Measurements from ENCODE around the gene LIPG. TPM values are rescaled to one million over a fixed set of nuclear protein-coding genes. Genes with fewer than 3 reads are reported as not detected.

The LIPG gene
- total RNA-seq, 1 experiment from 2014 or later = 6.1 TPM

DNA sequence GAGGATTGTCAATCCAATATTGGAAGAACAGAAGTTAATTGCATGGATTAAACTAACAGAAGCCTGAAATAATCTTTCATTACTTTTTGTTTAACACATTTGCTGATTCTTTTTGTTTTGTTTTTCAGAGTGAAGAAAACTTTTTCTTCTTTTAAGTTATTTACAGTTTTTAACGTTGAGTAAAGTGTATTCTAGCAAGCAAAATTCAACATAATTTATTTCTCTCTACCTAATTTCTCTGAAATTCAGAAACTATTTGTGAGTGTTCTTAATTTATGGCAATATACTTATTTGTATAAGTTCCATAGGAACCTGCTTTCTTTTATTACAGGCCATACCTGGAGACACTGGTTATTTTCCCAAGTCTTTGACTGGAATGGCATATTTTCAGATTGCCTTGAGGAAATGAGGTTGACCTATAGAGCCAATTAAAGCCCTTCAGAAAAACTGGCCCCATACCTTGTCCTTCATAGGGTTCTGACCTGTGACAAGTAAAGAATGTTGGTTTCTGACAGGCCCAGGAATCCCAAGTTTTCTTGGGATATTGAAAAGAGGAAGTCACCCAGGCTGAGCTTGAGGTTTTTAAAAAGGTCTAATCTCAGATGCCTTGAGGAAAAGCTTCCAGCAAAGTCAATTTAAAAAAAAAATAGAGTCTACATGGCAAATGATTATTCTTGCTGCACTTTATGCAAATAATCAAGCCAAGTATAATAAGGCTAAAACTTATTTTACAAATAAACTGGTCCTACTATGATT lies 26.8 kb upstream of the LIPG start:
- Histone ChIP-seq H3K9ac (ENCODE audit: extremely low read depth, insufficient read length, low read length) (no peak overlapping the region), H2BK15ac (ENCODE audit: low read depth, low read length) (no peak overlapping the region), H2AFZ (ENCODE audit: low read length) (no peak overlapping the region), H3K4me1 (ENCODE audit: insufficient read depth, low read length) (peaks cover 3% of the 10 kb centered on the region; the same call in 1 of the 2 replicates), H3K79me1 (ENCODE audit: insufficient read depth, low read depth, low read length, poor library complexity, severe bottlenecking) (no peaks in the 10 kb centered on the region), H3K23ac (ENCODE audit: insufficient read length, low read depth, low read length) (no peak overlapping the region), H2BK20ac (ENCODE audit: low read depth, low read length, poor library complexity, severe bottlenecking) (no peak overlapping the region), H2BK12ac (ENCODE audit: insufficient read length, low read depth, low read length) (no peak overlapping the region), H2AK5ac (ENCODE audit: insufficient read length, low read length) (no peak overlapping the region), H4K20me1 (ENCODE audit: control insufficient read depth, insufficient read depth, insufficient read length) (no peaks in the 10 kb centered on the region), H2BK120ac (ENCODE audit: low read depth, low read length, poor library complexity, severe bottlenecking) (no peak overlapping the region), H3K9me3 (ENCODE audit: control insufficient read depth, low read depth, low read length) (no peaks in the 10 kb centered on the region), H3K4ac (ENCODE audit: low read depth, low read length) (no peak overlapping the region), H3K18ac (ENCODE audit: insufficient read length, low read depth, low read length) (no peak overlapping the region), H3T11ph (ENCODE audit: low read length) (no peak overlapping the region), H2BK5ac (ENCODE audit: insufficient read length, low read length) (no peak overlapping the region), H4K8ac (replicated peaks; ENCODE audit: insufficient read length, low read depth, low read length) (no peak overlapping the region), H3K23me2 (ENCODE audit: insufficient read length, low read depth, low read length, poor library complexity, severe bottlenecking) (no peaks in the 10 kb centered on the region), H4K5ac (ENCODE audit: insufficient read length, low read depth, low read length) (no peak overlapping the region), H3K79me2 (ENCODE audit: insufficient read depth, low read length) (no peaks in the 10 kb centered on the region), H3K27me3 (ENCODE audit: insufficient read depth, low read length) (no peaks in the 10 kb centered on the region), H3K27ac (ENCODE audit: insufficient read length, low read depth, low read length) (no peak overlapping the region), H4K91ac (ENCODE audit: insufficient read length, low read depth, low read length) (no peak overlapping the region), H3K4me2 (ENCODE audit: insufficient read depth, insufficient read length, low read length) (no peak overlapping the region), H3K14ac (ENCODE audit: insufficient read depth, low read length) (no peak overlapping the region), H3K56ac (ENCODE audit: insufficient read length, low read depth, low read length) (no peak overlapping the region)
- peaks cover 15 to 22% of the 10 kb centered on the region in 2 experiments for H3K9me3 Mint-ChIP-seq
- WGBS (ENCODE audit: extremely low coverage, insufficient read length, low lambda C conversion rate) = no CpG with 5 or more reads among the region's 1 CpG
- no peak overlapping the region for H3K4me3 Mint-ChIP-seq
- TF ChIP-seq, protein P1, sequence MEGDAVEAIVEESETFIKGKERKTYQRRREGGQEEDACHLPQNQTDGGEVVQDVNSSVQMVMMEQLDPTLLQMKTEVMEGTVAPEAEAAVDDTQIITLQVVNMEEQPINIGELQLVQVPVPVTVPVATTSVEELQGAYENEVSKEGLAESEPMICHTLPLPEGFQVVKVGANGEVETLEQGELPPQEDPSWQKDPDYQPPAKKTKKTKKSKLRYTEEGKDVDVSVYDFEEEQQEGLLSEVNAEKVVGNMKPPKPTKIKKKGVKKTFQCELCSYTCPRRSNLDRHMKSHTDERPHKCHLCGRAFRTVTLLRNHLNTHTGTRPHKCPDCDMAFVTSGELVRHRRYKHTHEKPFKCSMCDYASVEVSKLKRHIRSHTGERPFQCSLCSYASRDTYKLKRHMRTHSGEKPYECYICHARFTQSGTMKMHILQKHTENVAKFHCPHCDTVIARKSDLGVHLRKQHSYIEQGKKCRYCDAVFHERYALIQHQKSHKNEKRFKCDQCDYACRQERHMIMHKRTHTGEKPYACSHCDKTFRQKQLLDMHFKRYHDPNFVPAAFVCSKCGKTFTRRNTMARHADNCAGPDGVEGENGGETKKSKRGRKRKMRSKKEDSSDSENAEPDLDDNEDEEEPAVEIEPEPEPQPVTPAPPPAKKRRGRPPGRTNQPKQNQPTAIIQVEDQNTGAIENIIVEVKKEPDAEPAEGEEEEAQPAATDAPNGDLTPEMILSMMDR (conservative IDR thresholded peaks at IDR 0.05) = no peak
- H3K27me3 Mint-ChIP-seq (ENCODE audit: low read depth) = 0 out of 2 replicates have a peak, but pooled peaks cover 2% of the 10 kb centered on the region
- H3K4me1 Mint-ChIP-seq = peaks cover 19 to 32% of the 10 kb centered on the region in 2 experiments
- DNase-seq = no peak
- H3K36me3 Mint-ChIP-seq (ENCODE audit: insufficient read depth in 1 of 3, low read depth in 3 of 3) = peaks cover 9 to 14% (median 9%) of the 10 kb centered on the region in 3 experiments; a peak in 6 of 7 replicates
- H3K27ac Mint-ChIP-seq = no peak overlapping the region
